Calu3 (cell line): ENCODE data around the gene ZNF782. TPM values are rescaled to one million over a fixed set of nuclear protein-coding genes. Genes with fewer than 3 reads are reported as not detected.

Source experiments
- BruUV-seq: library from RNA; stranded (reverse); fragments of 400-500 nt; replicated peaks from 2 replicates; lab custom pipeline; 2021; lab: Mats Ljungman, UMichigan
- CTCF ChIA-PET: fragments of 300-600 bp; sonication (Branson Sonifier 250); formaldehyde crosslinking; loops from one replicate; lab custom pipeline; 2022; ENCODE audit warnings: antibody characterized with exemption; lab: Charles Lee
- DNase-seq: peaks from one replicate; pipeline ENCODE4 v3.0.0; 2022
- H3K27ac Mint-ChIP-seq: one replicate; pipeline ENCODE4 v1.8.0; 2022; ENCODE audit warnings: mixed read lengths; ENCODE audit not compliant: unreplicated experiment
- H3K27me3 Mint-ChIP-seq: one replicate; pipeline ENCODE4 v1.8.0; 2022; ENCODE audit warnings: mixed read lengths; ENCODE audit not compliant: unreplicated experiment
- H3K36me3 Mint-ChIP-seq: one replicate; pipeline ENCODE4 v1.8.0; 2022; ENCODE audit warnings: mild to moderate bottlenecking, moderate library complexity, mixed read lengths; ENCODE audit not compliant: insufficient read depth, unreplicated experiment
- H3K4me1 Mint-ChIP-seq: one replicate; pipeline ENCODE4 v1.8.0; 2022; ENCODE audit warnings: mild to moderate bottlenecking, low read depth, mixed read lengths; ENCODE audit not compliant: unreplicated experiment
- H3K4me3 Mint-ChIP-seq: one replicate; pipeline ENCODE4 v1.8.0; 2022; ENCODE audit warnings: mild to moderate bottlenecking, low read depth, moderate library complexity, mixed read lengths; ENCODE audit not compliant: unreplicated experiment
- H3K9me3 Mint-ChIP-seq: one replicate; pipeline ENCODE4 v1.8.0; 2022; ENCODE audit warnings: low read depth, mixed read lengths; ENCODE audit not compliant: unreplicated experiment
- CTCF ChIP-seq: fragments of 200-600 bp; IDR thresholded peaks from one replicate; pipeline ENCODE4 v1.8.0; 2022; ENCODE audit warnings: antibody characterized with exemption; ENCODE audit not compliant: unreplicated experiment
- intact Hi-C: fragments of 100-400 bp; cut with micrococcal nuclease; formaldehyde crosslinking; loops from one replicate; pipeline ENCODE4 v1.10.0; 2022; ENCODE audit not compliant: unreplicated experiment
- total RNA-seq: library from RNA; stranded (reverse); gene quantifications from 2 replicates; pipeline ENCODE4 v1.2.3, GENCODE V29; 2022

ZNF782 gene
- total RNA-seq, 1 experiment from 2014 or later: 4.8 TPM

- H3K4me1 Mint-ChIP-seq: peaks cover 12% of the 10 kb centered on the region
- intact Hi-C loops: no loop called here
- H3K27me3 Mint-ChIP-seq: no peaks in the 10 kb centered on the region
- DNase-seq: peak; percentile 67
- TF ChIP-seq CTCF: peak; percentile 27
- no TSS peak for BruUV-seq
- no peaks in the 10 kb centered on the region for H3K9me3 Mint-ChIP-seq
- CTCF ChIA-PET: interaction anchor here (1.3 to 1.7 kb wide), 2 partner anchors 9 to 19 kb away, joined by 4 to 5 read pairs; no protein-coding TSS in a partner anchor
- peak overlapping the region; percentile 90 for H3K4me3 Mint-ChIP-seq
- peaks cover 13% of the 10 kb centered on the region for H3K36me3 Mint-ChIP-seq
- peak overlapping the region; percentile 95 for H3K27ac Mint-ChIP-seq
Observed at GRCh38 chr9:96875461-96876142, 21.3 kb upstream of the ZNF782 start.

DNA sequence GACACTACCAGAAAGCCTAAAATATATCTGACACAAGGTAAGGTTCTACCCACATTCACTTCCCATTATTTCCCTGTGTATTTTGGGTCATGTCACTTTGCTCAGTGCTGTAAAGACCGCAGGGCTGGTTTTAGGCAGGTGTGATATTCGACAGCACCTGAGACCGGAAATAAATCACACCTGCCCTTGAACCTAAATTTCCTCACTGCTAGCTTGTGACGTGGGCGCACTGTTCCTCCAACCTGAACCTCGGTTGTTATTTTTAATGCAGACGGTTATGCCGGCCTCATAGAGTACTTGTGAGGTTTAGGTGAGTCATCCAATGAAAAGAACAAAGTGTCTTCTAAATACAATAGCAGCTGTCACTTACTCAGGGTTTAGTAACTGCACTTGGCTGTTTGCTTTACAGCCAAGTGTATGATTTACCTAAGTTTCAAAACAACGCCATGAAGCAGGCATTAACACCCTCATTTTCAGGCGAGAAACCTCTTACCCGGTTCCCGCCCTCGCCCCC is 20.7 kb upstream of the ZNF782 start:
- Mint-ChIP-seq H3K4me1 (peaks cover 12% of the 10 kb centered on the region), H3K36me3 (peaks cover 13% of the 10 kb centered on the region), H3K4me3 (peak overlapping the region; percentile 90), H3K27me3 (no peaks in the 10 kb centered on the region), H3K9me3 (no peaks in the 10 kb centered on the region), H3K27ac (peak overlapping the region; percentile 95)
- intact Hi-C loops: no loop called here
- CTCF ChIA-PET: interaction anchor here (1.3 to 1.7 kb wide), 2 partner anchors 9 to 18 kb away, joined by 4 to 5 read pairs; no protein-coding TSS in a partner anchor
- TSS peak; percentile 22 for BruUV-seq
- peak; percentile 59 for DNase-seq
- no peak for TF ChIP-seq CTCF

DNA sequence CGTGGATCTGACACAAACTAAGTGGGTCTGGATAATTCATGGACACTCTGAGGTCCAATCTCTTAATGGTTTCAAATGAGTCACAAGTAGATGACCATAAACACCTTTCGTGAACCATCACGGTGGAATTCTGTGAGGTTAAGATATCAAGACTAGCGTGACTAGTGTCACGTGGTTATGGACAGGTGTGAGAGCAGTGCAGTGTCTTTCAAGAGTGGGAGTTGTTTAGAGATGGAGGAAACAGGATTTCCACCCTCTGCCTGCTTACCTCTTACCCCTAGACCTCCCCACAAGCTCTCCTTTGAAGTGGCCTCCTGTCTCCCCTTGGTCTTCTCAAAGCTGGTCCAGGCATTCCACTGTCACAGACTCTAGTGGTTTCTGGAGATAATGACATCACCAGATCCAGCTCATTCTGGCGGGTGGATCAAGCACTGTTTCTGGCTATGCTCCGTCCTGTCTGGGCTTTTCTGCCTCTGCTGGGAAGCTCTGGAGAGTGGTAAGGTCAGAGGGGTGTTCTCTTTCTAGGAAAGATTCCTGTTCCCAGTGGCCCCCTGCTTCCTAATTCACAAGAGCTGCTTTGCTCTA is 20.0 kb upstream of the ZNF782 start:
- CTCF ChIA-PET: interaction anchor here (1.7 kb wide), 1 partner anchor 17 kb away, joined by 5 read pairs; no protein-coding TSS in a partner anchor

GRCh38 chr9:96871176-96871575 is 16.9 kb upstream of the ZNF782 start:
- H3K36me3 Mint-ChIP-seq: peaks cover 13% of the 10 kb centered on the region
- intact Hi-C loops: no loop called here
- peaks cover 3% of the 10 kb centered on the region for H3K9me3 Mint-ChIP-seq
- no peak overlapping the region for H3K4me3 Mint-ChIP-seq
- no peak for DNase-seq
- no peaks in the 10 kb centered on the region for H3K27me3 Mint-ChIP-seq
- peaks cover 12% of the 10 kb centered on the region for H3K4me1 Mint-ChIP-seq
- TF ChIP-seq CTCF: no peak
- H3K27ac Mint-ChIP-seq: no peak overlapping the region
- CTCF ChIA-PET: no interaction called here
- no TSS peak for BruUV-seq

More for the DNA sequence above, 20.0 kb upstream of the ZNF782 start:
- no peak for TF ChIP-seq CTCF
- H3K27ac Mint-ChIP-seq: peak overlapping the region; percentile 95
- intact Hi-C loops: no loop called here
- no TSS peak for BruUV-seq
- no peaks in the 10 kb centered on the region for H3K27me3 Mint-ChIP-seq
- peaks cover 12% of the 10 kb centered on the region for H3K4me1 Mint-ChIP-seq
- H3K36me3 Mint-ChIP-seq: peaks cover 13% of the 10 kb centered on the region
- H3K4me3 Mint-ChIP-seq: no peak overlapping the region
- H3K9me3 Mint-ChIP-seq: no peaks in the 10 kb centered on the region
- no peak for DNase-seq
